Omental fat pad (tissue), 4 donors: ENCODE measurements around the gene SPATC1L. TPM values are rescaled to one million over a fixed set of nuclear protein-coding genes. Genes with fewer than 3 reads are reported as not detected.

ENCODE experiments used
- ATAC-seq: fragments of 150-250 bp; one replicate; pipeline ENCODE4 v1.9.1; 2016; ENCODE audit warnings: mild to moderate bottlenecking, moderate library complexity; ENCODE audit not compliant: low FRiP score
- DNase-seq: peaks from one replicate; pipeline ENCODE4 v3.0.0-alpha.2; 2019; ENCODE audit warnings: low spot score
- total RNA-seq, 4 donors: library from RNA; depleted of rRNA; stranded (reverse); fragments of >200 nt; gene quantifications; one replicate each; pipeline ENCODE4 v1.1.0, GENCODE V29; 2016
- TF ChIP-seq, protein P1 (sequence below), 3 donors: fragments of 450-650 bp; IDR thresholded peaks; one replicate each; pipeline ENCODE4 v1.5.1; 2016 to 2017; ENCODE audit warnings: antibody characterized with exemption in 3 of 3, mild to moderate bottlenecking in 3 of 3, moderate library complexity in 2 of 3

The SPATC1L gene
- total RNA-seq, result 1 to 10 TPM in 3 of 4 donors, under 1 TPM in 1; 0.96 to 8.0 (median 2.8) TPM

DNA sequence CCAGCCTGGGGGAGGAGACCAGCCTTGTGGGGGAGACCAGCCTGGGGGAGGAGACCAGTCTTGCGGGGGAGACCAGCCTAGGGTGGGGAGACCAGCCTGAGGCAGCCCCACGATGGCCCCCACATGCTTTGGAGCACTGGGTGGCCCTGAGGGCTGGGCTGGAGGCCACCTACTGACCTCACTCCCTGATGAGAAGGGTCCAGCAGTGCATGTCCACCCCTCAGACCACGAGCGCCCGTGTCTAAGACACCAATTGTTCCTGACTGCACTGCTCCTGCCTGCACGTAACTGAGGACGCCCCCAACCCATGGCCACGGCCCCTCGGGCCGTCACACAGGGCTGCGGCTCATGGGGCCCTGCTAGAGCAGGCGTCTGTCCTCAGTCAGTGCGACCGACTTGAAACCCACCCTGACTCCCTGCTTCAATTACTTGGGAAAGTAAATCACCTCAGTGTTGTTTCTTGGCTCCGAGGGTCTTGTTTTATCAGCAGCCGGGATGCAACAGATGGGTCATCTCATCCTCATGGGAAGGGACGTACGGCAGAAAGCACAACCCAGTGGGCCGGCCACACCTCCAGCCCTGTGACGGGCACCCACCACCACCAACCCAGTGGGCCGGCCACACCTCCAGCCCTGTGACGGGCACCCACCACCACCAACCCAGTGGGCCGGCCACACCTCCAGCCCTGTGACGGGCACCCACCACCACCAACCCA, at the start of gene SPATC1L:
SPATC1L (minus strand) TSS at position 550 of the 715 bp plus-strand sequence. CDS start 1,643 bp downstream, outside the sequence.
- ATAC-seq, result peak; percentile 40
- no peak for DNase-seq
- TF ChIP-seq, protein P1, sequence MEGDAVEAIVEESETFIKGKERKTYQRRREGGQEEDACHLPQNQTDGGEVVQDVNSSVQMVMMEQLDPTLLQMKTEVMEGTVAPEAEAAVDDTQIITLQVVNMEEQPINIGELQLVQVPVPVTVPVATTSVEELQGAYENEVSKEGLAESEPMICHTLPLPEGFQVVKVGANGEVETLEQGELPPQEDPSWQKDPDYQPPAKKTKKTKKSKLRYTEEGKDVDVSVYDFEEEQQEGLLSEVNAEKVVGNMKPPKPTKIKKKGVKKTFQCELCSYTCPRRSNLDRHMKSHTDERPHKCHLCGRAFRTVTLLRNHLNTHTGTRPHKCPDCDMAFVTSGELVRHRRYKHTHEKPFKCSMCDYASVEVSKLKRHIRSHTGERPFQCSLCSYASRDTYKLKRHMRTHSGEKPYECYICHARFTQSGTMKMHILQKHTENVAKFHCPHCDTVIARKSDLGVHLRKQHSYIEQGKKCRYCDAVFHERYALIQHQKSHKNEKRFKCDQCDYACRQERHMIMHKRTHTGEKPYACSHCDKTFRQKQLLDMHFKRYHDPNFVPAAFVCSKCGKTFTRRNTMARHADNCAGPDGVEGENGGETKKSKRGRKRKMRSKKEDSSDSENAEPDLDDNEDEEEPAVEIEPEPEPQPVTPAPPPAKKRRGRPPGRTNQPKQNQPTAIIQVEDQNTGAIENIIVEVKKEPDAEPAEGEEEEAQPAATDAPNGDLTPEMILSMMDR (IDR thresholded peaks at IDR 0.05), result no peak

DNA sequence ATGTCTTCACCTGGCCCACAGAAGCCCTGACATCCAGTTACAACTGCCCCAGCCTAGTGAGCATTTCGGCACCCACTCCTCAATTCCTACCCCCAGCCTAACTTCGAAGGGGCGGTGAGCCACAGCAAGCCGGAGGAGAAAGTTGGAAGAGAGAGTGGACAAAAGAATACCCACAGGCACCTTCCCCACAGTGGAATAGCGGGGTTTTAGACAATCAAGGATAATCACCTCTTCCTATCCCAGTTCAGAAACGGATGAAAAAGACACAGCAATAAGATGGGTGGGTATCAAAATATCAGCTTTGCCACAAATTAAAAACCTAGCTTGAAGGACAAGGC, 45.6 kb upstream of the SPATC1L start:
- ATAC-seq (no peak), DNase-seq (no peak)
- TF ChIP-seq, protein P1 (IDR thresholded peaks at IDR 0.05), result no peak

- peak; percentile 50 for ATAC-seq
- DNase-seq, result no peak
- TF ChIP-seq, protein P1 (IDR thresholded peaks at IDR 0.05), result no peak
These were observed 45.1 kb upstream of the SPATC1L start for GRCh38 chr21:46229133-46229922.

DNA sequence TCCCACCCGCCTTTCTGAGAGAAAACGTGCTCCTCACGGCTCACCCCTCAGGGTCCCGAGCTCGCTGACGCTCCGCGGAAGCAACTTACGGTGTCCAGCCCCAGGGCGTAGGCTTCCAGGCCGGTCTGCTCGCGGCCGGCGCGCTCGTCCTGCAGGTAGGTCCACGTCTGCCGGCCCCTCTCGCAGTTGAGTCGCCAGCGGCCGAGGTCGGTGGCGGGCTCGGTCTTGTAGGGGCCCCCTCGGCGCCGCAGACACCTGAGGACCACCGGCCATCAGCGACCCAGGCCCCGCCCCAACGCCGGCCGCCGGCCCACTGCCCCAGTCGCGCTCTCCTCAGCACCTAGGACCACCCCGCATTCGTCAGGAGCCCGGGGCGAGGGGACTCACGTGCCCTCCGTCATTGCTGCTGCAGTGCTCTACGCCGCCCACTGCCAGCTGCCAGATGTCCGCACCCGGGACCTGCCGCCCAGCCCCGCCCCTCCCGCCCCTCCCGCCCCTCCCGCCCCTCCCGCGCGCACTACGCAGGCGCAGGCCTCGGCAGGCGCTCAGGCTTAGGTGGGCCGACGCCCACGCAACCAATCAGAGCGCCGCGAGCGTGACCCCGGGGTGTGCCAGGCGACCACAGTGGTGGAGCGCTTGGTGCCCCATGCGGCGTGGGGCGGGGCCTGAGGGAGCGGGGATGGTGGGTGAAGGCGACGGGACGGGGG, 44.2 kb upstream of the SPATC1L start, which contains the start of gene LSS:
LSS (minus strand) TSS at position 430 of the 707 bp plus-strand sequence; CDS start at position 401, 29 bp downstream.
- peak; percentile 91 for ATAC-seq
- peak; percentile 86 for DNase-seq
- TF ChIP-seq, protein P1 (IDR thresholded peaks at IDR 0.05), result no peak

DNA sequence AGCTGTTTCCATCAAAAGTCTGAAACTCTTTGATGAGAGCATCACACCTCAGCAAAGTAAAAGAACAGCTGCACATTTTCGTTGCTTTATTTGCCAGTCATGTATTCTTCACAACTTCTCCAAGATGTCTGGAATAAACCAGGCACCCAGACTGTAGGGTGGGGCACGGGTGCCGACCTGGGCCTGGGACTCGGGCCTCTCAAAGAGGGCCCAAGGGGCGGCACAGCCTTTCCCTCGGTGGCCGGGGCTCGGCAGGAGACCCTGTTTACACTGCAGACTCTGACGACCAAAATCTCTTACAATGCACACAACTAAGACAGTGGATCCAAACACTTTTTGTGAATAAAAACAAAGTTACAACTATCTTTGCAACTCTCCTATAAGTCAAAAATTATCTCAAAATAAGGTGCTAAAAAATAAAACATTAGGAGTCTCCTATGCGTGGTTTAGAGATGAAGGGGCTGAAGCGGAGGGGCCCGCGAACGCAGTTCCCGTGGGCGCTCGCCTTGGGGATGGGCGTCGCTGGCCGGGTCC, 43.6 kb upstream of the SPATC1L start:
- DNase-seq, result no peak
- no peak for ATAC-seq
- TF ChIP-seq, protein P1 (IDR thresholded peaks at IDR 0.05), result no peak

- DNase-seq (no peak), ATAC-seq (peak; percentile 20)
- TF ChIP-seq, protein P1 (IDR thresholded peaks at IDR 0.05), result no peak
These were observed 42.8 kb upstream of the SPATC1L start for GRCh38 chr21:46226920-46227599.
